Smooth muscle cell (in vitro differentiated cells): ENCODE data around the gene ALKBH3. TPM values are rescaled to one million over a fixed set of nuclear protein-coding genes. Genes with fewer than 3 reads are reported as not detected.

ENCODE experiments used
- DNase-seq: peaks from one replicate; lab custom pipeline; 2025; ENCODE audit not compliant: unreplicated experiment; lab: John Stamatoyannopoulos, UW
- H2AFZ ChIP-seq: fragments of 200-600 bp; sonication (generic); 2 replicates; pipeline ENCODE4 v1.6.0; 2016; ENCODE audit warnings: antibody characterized with exemption, low read depth, mild to moderate bottlenecking
- H3F3A ChIP-seq: fragments of 200-600 bp; sonication (generic); 2 replicates; pipeline ENCODE4 v1.6.0; 2017; ENCODE audit warnings: antibody characterized with exemption, low read depth
- H3K27ac ChIP-seq: fragments of 200-600 bp; sonication (generic); 2 replicates; pipeline ENCODE4 v1.5.1; 2016; ENCODE audit warnings: low read depth, mild to moderate bottlenecking
- H3K27me3 ChIP-seq: fragments of 200-600 bp; sonication (generic); 2 replicates; pipeline ENCODE4 v1.6.1; 2016; ENCODE audit warnings: low read depth, mild to moderate bottlenecking
- H3K36me3 ChIP-seq: fragments of 200-600 bp; sonication (generic); 2 replicates; pipeline ENCODE4 v1.5.1; 2016; ENCODE audit warnings: low read depth
- H3K4me1 ChIP-seq: fragments of 200-600 bp; sonication (generic); 2 replicates; pipeline ENCODE4 v1.5.1; 2016; ENCODE audit warnings: low read depth
- H3K4me2 ChIP-seq: fragments of 200-600 bp; sonication (generic); 2 replicates; pipeline ENCODE4 v1.6.0; 2016; ENCODE audit warnings: mild to moderate bottlenecking
- H3K4me3 ChIP-seq: fragments of 200-600 bp; sonication (generic); 2 replicates; pipeline ENCODE4 v1.5.1; 2016; ENCODE audit warnings: mild to moderate bottlenecking
- H3K79me2 ChIP-seq: fragments of 200-600 bp; sonication (generic); 2 replicates; pipeline ENCODE4 v1.6.0; 2016; ENCODE audit warnings: low read depth, mild to moderate bottlenecking
- H3K9ac ChIP-seq: fragments of 200-600 bp; sonication (generic); 2 replicates; pipeline ENCODE4 v1.6.0; 2016; ENCODE audit warnings: low read depth
- H3K9me3 ChIP-seq: fragments of 200-600 bp; sonication (generic); replicated peaks from 2 replicates; pipeline ENCODE4 v1.5.1; 2016; ENCODE audit warnings: low read depth
- H4K20me1 ChIP-seq: fragments of 200-600 bp; sonication (generic); 2 replicates; pipeline ENCODE4 v1.6.0; 2016; ENCODE audit warnings: low read depth
- WGBS: methylation state at CpG from one replicate; pipeline ENCODE4 v1.1.7; 2016; ENCODE audit warnings: low lambda C conversion rate; 5-methylcytosine and 5-hydroxymethylcytosine counted together
- polyA plus RNA-seq: library from polyadenylated mRNA; unstranded; fragments of >200 nt; fragmentation: Nextera tagmentation; extraction: Ambion mirVana; gene quantifications from 2 replicates; pipeline ENCODE4 v1.2.1, GENCODE V29; 2016
- total RNA-seq: library from RNA; depleted of rRNA; stranded (reverse); fragments of >200 nt; gene quantifications from 2 replicates; pipeline ENCODE4 v1.2.3, GENCODE V29; 2014
- TF ChIP-seq, protein P1 (sequence below): fragments of 200-600 bp; sonication (generic); IDR thresholded peaks from 2 replicates; pipeline ENCODE4 v1.5.1; 2017; ENCODE audit warnings: borderline replicate concordance, mild to moderate bottlenecking, antibody characterized with exemption; ENCODE audit not compliant: insufficient read depth, poor library complexity, severe bottlenecking

ALKBH3 gene
- total and polyA plus RNA-seq, 2 experiments from 2014 or later = 29.9 to 34.3 TPM

DNA sequence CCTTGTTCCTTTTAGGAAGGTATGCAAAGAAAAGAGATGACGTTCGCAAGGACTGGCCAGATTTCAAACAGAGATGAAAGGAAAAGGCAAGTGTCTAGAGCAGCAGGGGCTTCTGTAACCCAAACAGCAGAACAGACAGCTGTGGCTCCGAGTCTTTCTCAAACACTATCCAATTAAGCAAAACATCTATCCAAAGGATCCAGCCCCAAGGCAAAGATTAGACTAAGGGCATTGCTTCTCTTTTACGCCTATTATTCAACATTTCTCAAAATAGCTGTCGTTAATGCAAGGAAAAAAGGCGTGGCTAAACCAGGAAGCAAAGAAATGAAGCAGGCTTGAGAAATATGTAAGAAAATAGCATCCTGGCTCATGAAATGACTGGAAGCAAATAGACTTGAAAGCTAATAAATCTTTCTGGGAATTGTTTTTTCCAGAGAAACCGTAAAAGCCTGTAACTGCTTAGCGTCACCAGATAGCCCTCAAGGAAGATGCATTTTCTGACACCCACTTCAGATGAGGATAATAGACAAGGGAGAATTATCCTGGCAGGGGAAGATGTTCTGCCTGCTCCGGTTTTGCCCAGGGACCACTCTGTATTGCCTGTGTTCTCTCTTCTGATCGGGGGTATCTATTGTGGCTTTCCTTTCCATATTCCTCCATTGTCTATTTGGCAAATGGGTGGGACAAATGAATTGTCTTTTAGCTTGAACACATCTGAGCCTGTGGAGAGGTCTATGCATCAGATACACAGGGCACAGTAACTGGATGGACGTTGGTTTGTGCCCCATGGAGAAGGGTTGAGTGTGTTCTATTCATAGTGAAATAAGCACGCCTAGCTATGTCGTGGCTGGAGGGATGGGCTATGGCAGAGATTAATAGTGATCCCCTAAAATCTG lies 82.0 kb downstream of the ALKBH3 start:
- Histone ChIP-seq H3K9ac (no peak overlapping the region), H3K79me2 (no peaks in the 10 kb centered on the region), H3K4me2 (peak overlapping the region; percentile 64), H3K4me3 (peak overlapping the region; percentile 9), H2AFZ (peak overlapping the region; percentile 80), H3K9me3 (no peaks in the 10 kb centered on the region), H3K4me1 (peaks cover 13% of the 10 kb centered on the region), H3F3A (no peaks in the 10 kb centered on the region), H3K36me3 (no peaks in the 10 kb centered on the region), H3K27ac (no peak overlapping the region), H3K27me3 (no peaks in the 10 kb centered on the region), H4K20me1 (no peaks in the 10 kb centered on the region)
- no peak for DNase-seq
- 32% methylated on average over 13 of the region's 13 CpGs for WGBS
- TF ChIP-seq, protein P1, sequence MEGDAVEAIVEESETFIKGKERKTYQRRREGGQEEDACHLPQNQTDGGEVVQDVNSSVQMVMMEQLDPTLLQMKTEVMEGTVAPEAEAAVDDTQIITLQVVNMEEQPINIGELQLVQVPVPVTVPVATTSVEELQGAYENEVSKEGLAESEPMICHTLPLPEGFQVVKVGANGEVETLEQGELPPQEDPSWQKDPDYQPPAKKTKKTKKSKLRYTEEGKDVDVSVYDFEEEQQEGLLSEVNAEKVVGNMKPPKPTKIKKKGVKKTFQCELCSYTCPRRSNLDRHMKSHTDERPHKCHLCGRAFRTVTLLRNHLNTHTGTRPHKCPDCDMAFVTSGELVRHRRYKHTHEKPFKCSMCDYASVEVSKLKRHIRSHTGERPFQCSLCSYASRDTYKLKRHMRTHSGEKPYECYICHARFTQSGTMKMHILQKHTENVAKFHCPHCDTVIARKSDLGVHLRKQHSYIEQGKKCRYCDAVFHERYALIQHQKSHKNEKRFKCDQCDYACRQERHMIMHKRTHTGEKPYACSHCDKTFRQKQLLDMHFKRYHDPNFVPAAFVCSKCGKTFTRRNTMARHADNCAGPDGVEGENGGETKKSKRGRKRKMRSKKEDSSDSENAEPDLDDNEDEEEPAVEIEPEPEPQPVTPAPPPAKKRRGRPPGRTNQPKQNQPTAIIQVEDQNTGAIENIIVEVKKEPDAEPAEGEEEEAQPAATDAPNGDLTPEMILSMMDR = no peak

DNA sequence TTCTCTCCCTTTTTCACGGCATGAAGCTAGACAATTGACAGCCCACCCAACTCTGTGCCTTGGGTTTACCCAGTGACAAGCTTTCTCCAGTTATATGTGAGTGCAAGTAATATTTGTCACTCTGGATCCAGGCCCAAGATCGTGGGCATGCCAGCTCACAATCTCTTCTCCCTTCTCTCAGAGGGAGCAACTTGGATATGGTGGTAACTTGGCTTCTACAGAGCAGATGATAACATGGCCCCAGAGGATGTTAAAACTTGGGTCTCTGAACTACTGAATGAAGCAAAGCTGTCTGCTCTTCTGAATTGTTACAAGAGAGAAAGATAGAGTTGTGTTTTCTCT lies 82.6 kb downstream of the ALKBH3 start:
- Histone ChIP-seq H3K4me3 (no peak overlapping the region), H3K4me2 (no peak overlapping the region)

DNA sequence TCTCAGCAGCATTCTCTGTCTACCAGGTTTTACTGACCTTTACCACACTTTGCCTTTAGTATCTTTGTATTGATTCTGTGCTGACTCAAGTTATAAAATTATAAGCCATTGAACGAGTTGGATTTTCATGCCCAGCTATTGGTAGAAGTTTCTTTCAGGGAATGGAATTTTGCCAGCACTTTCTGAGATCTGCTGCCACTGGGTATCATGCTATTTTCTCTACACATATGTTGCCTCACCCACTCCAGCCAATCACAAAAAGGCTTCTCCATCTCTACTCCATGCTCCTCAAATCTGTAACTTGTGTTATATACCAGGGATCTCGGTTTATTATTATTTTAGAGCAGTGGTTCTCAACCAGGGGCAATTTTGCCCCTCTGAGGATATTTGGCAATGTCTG lies 87.0 kb downstream of the ALKBH3 start:
- Histone ChIP-seq H3K79me2 (no peaks in the 10 kb centered on the region), H4K20me1 (no peaks in the 10 kb centered on the region), H3K36me3 (no peaks in the 10 kb centered on the region), H3K9ac (no peak overlapping the region), H3K4me3 (no peak overlapping the region), H3K4me1 (peaks cover 6% of the 10 kb centered on the region), H3F3A (no peaks in the 10 kb centered on the region), H3K27ac (no peak overlapping the region), H2AFZ (no peak overlapping the region), H3K4me2 (no peak overlapping the region), H3K9me3 (no peaks in the 10 kb centered on the region), H3K27me3 (no peaks in the 10 kb centered on the region)
- DNase-seq = no peak
- WGBS = 85% methylated on average over 2 of the region's 2 CpGs
- TF ChIP-seq, protein P1 = no peak

More for the DNA sequence above, 82.6 kb downstream of the ALKBH3 start:
- H3F3A ChIP-seq = no peaks in the 10 kb centered on the region
- WGBS = 93% methylated on average over 2 of the region's 2 CpGs
- no peak for DNase-seq
- no peaks in the 10 kb centered on the region for H3K36me3 ChIP-seq
- no peaks in the 10 kb centered on the region for H3K79me2 ChIP-seq
- peak overlapping the region; percentile 80 for H2AFZ ChIP-seq
- H3K27ac ChIP-seq = no peak overlapping the region
- no peaks in the 10 kb centered on the region for H3K9me3 ChIP-seq
- no peaks in the 10 kb centered on the region for H3K27me3 ChIP-seq
- TF ChIP-seq, protein P1 = no peak
- H4K20me1 ChIP-seq = no peaks in the 10 kb centered on the region
- no peak overlapping the region for H3K9ac ChIP-seq
- peaks cover 13% of the 10 kb centered on the region for H3K4me1 ChIP-seq

DNA sequence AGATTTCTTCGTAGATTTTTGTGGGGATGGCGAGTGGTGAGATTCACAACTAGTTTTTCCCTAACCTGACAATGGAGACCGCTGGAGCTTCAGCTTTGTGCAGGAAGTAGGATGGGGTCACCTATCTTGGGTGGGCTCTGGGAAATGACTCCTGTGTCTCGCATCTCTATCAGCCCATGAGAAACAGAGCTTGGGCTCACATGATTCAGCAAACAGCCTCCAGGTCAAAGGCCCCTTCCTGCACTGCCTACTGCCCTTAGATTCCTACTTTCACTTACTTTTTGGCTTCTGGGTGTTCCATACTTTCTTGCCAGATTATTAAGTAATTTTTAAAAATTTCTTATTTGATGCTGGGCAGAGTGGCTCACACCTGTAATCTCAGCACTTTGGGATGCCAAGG lies 88.1 kb downstream of the ALKBH3 start:
- DNase-seq = no peak
- no peak overlapping the region for H3K4me3 ChIP-seq

More for the DNA sequence above, 88.1 kb downstream of the ALKBH3 start:
- Histone ChIP-seq H3K4me2 (no peak overlapping the region), H4K20me1 (no peaks in the 10 kb centered on the region), H3K9me3 (no peaks in the 10 kb centered on the region), H3K27me3 (no peaks in the 10 kb centered on the region), H3F3A (no peaks in the 10 kb centered on the region), H3K79me2 (no peaks in the 10 kb centered on the region), H3K9ac (no peak overlapping the region), H3K4me1 (no peaks in the 10 kb centered on the region), H3K27ac (no peak overlapping the region), H2AFZ (no peak overlapping the region), H3K36me3 (no peaks in the 10 kb centered on the region)
- WGBS = 94% methylated on average over 4 of the region's 4 CpGs
- TF ChIP-seq, protein P1 = no peak
